Chondrocyte (in vitro differentiated cells): ENCODE data around the gene CRYL1. TPM values are rescaled to one million over a fixed set of nuclear protein-coding genes. Genes with fewer than 3 reads are reported as not detected.

Source experiments
- DNase-seq: peaks from one replicate; pipeline ENCODE4 v3.0.0; 2021; ENCODE audit warnings: mixed read lengths, low spot score
- H3K27ac Mint-ChIP-seq: one replicate; pipeline ENCODE4 v1.8.0; 2021; ENCODE audit warnings: mild to moderate bottlenecking, moderate library complexity, mixed read lengths; ENCODE audit not compliant: unreplicated experiment
- H3K27me3 Mint-ChIP-seq: 2 replicates; pipeline ENCODE4 v1.8.0; 2021; ENCODE audit warnings: low read depth, mixed read lengths
- H3K36me3 Mint-ChIP-seq: 2 replicates; pipeline ENCODE4 v1.8.0; 2021; ENCODE audit warnings: low read depth, mixed read lengths
- H3K4me1 Mint-ChIP-seq: 2 replicates; pipeline ENCODE4 v1.8.0; 2021; ENCODE audit warnings: low read depth, mild to moderate bottlenecking, mixed read lengths
- H3K4me3 Mint-ChIP-seq: one replicate; pipeline ENCODE4 v1.8.0; 2021; ENCODE audit warnings: mild to moderate bottlenecking, moderate library complexity, mixed read lengths; ENCODE audit not compliant: unreplicated experiment
- H3K9me3 Mint-ChIP-seq: 2 replicates; pipeline ENCODE4 v1.8.0; 2021; ENCODE audit warnings: low read depth, mixed read lengths
- total RNA-seq: library from RNA; stranded (reverse); gene quantifications from 3 replicates; pipeline ENCODE4 v1.2.1, GENCODE V29; 2021
- TF ChIP-seq, protein P1 (sequence below): fragments of 200-600 bp; sonication (generic); IDR thresholded peaks from 2 replicates; pipeline ENCODE4 v1.5.0; 2021; ENCODE audit warnings: antibody characterized with exemption, mild to moderate bottlenecking, moderate library complexity

Gene CRYL1
- total RNA-seq, 1 donor from 2014 or later: 17.0 TPM

- Mint-ChIP-seq H3K27me3 (peaks cover 8% of the 10 kb centered on the region), H3K4me1 (no peaks in the 10 kb centered on the region), H3K4me3 (no peak overlapping the region), H3K9me3 (peaks cover 17% of the 10 kb centered on the region), H3K27ac (no peak overlapping the region), H3K36me3 (peaks cover 12% of the 10 kb centered on the region)
- TF ChIP-seq, protein P1, sequence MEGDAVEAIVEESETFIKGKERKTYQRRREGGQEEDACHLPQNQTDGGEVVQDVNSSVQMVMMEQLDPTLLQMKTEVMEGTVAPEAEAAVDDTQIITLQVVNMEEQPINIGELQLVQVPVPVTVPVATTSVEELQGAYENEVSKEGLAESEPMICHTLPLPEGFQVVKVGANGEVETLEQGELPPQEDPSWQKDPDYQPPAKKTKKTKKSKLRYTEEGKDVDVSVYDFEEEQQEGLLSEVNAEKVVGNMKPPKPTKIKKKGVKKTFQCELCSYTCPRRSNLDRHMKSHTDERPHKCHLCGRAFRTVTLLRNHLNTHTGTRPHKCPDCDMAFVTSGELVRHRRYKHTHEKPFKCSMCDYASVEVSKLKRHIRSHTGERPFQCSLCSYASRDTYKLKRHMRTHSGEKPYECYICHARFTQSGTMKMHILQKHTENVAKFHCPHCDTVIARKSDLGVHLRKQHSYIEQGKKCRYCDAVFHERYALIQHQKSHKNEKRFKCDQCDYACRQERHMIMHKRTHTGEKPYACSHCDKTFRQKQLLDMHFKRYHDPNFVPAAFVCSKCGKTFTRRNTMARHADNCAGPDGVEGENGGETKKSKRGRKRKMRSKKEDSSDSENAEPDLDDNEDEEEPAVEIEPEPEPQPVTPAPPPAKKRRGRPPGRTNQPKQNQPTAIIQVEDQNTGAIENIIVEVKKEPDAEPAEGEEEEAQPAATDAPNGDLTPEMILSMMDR: no peak
- no peak for DNase-seq
These were observed 82.8 kb downstream of the CRYL1 start for GRCh38 chr13:20442798-20443381.

DNA sequence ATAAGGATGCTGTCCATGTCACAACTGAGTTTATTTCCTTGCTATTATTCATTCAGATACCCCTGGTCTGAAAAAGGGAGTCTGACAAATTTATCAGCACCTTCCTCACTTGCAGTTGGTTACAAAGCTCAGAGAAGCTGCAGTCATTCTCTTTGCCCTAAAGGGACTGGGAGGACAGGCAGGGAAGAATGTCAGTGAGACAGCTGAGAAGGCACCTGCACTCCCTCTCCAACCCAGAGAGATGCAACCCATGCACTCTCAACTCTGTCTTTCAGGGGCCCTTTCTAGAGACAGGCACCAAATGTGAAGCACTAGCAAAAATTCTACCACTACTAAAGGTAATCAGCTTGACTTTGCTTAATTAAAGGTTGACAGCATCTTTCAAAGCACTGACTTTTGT, 83.3 kb downstream of the CRYL1 start:
- H3K4me3 Mint-ChIP-seq: no peak overlapping the region
- no peak overlapping the region for H3K27ac Mint-ChIP-seq
- no peak for DNase-seq
- TF ChIP-seq, protein P1: no peak
- H3K36me3 Mint-ChIP-seq: peaks cover 10% of the 10 kb centered on the region
- H3K27me3 Mint-ChIP-seq: peaks cover 8% of the 10 kb centered on the region
- no peaks in the 10 kb centered on the region for H3K4me1 Mint-ChIP-seq
- peaks cover 14% of the 10 kb centered on the region for H3K9me3 Mint-ChIP-seq

DNA sequence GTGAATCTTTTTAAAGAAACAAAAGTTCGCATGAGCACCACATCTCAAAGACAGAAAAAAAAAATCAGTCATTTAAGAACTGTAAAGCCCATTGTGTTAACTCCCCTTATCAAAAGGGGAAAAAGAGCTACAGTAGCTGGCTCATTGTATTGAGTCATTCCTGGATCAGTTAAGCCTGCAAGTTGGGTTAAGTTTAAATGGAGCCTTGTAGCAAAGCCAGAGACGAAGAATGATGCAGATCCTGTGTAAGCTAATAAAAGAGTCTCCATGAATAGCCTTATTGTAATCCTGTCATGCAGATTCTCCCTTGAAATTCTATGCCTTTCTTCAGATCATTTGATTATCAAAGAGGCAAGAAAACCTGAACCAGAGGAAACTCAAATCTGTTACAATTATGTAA, 83.8 kb downstream of the CRYL1 start:
- H3K4me3 Mint-ChIP-seq: no peak overlapping the region
- DNase-seq: no peak
- H3K9me3 Mint-ChIP-seq: peaks cover 10% of the 10 kb centered on the region
- H3K27ac Mint-ChIP-seq: no peak overlapping the region
- H3K36me3 Mint-ChIP-seq: peaks cover 10% of the 10 kb centered on the region
- H3K4me1 Mint-ChIP-seq: no peaks in the 10 kb centered on the region
- peaks cover 8% of the 10 kb centered on the region for H3K27me3 Mint-ChIP-seq
- TF ChIP-seq, protein P1: no peak

- H3K36me3 Mint-ChIP-seq: peaks cover 10% of the 10 kb centered on the region
- H3K9me3 Mint-ChIP-seq: peaks cover 5% of the 10 kb centered on the region
- TF ChIP-seq, protein P1: no peak
- H3K4me3 Mint-ChIP-seq: no peak overlapping the region
- no peak overlapping the region for H3K27ac Mint-ChIP-seq
- no peaks in the 10 kb centered on the region for H3K4me1 Mint-ChIP-seq
- no peak for DNase-seq
- peaks cover 8% of the 10 kb centered on the region for H3K27me3 Mint-ChIP-seq
These were observed 84.6 kb downstream of the CRYL1 start for GRCh38 chr13:20441056-20441455.

- TF ChIP-seq, protein P1: no peak
- no peak for DNase-seq
- H3K4me3 Mint-ChIP-seq: no peak overlapping the region
- H3K9me3 Mint-ChIP-seq: peaks cover 4% of the 10 kb centered on the region
- H3K4me1 Mint-ChIP-seq: no peaks in the 10 kb centered on the region
- no peak overlapping the region for H3K27ac Mint-ChIP-seq
- H3K27me3 Mint-ChIP-seq: peaks cover 12% of the 10 kb centered on the region
- peaks cover 10% of the 10 kb centered on the region for H3K36me3 Mint-ChIP-seq
These were observed 86.4 kb downstream of the CRYL1 start for GRCh38 chr13:20439261-20439660.
